Adrenal gland (tissue), 5 donors: Measurements from ENCODE around the gene SLITRK5.

ENCODE experiments used
- CTCF ChIP-seq, 6 experiments: fragments of 450-650 bp in 4 of 6; fragments of 200-600 bp in 2 of 6; sonication (generic) in 1 of 6; IDR thresholded peaks; 1 replicate in 5 of 6; 2 replicates in 1 of 6; pipeline versions ENCODE4 v1.5.1 to v1.8.0; 2016 to 2021; ENCODE audit warnings: antibody characterized with exemption in 6 of 6, mild to moderate bottlenecking in 2 of 6, moderate library complexity in 1 of 6
- POLR2A ChIP-seq, 2 donors: fragments of 450-650 bp; IDR thresholded peaks; one replicate each; pipeline ENCODE4 v1.6.1; 2017; ENCODE audit warnings: antibody characterized with exemption in 2 of 2, mild to moderate bottlenecking in 2 of 2, moderate library complexity in 1 of 2
- donor health status: DM: no; HTN: no; CAD: no.

DNA sequence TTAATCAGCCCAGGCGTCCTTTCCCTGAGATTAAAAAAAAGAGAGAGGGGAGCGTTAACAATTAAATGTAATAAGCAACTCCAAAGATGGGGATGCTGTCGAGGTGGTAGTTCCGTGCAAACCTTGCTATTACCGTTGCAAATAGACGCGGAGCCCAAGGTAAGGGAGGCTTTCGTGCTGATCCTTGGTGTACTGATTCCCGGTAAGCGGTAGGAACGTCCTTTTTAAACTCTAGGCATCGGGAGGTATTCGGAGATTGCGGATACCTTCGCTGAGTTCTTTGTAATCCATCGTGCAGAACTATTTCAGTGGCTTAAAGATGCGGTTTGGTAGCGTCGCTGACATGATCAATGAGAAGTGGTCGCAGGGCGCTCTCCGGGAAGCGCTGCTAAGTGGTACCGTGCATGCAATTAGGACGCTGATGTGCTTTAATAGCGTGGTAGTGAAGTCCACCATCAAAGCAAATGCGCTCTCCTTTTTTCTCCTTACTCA is 3.1 kb downstream of the SLITRK5 start:
- no peak for TF ChIP-seq CTCF (IDR thresholded peaks at IDR 0.05)
- no peak for TF ChIP-seq POLR2A (IDR thresholded peaks at IDR 0.05)
